HUES64 (cell line): ENCODE data around the gene HCRT.
"Not testable (repeated sequence)": the region's sequence is repeated elsewhere in the genome, so short reads cannot be mapped to it uniquely, and the experiment has no call there.

Experiments
- H3K27ac ChIP-seq: 2 replicates; pipeline ENCODE4 v1.7.0; 2013; ENCODE audit warnings: low read depth, low read length, inconsistent platforms
- H3K27me3 ChIP-seq: 2 replicates; pipeline ENCODE4 v1.6.1; 2013; ENCODE audit warnings: mild to moderate bottlenecking, low read length; ENCODE audit not compliant: insufficient read depth
- H3K36me3 ChIP-seq: 2 replicates; pipeline ENCODE4 v1.6.1; 2013; ENCODE audit warnings: mild to moderate bottlenecking, low read length; ENCODE audit not compliant: insufficient read depth
- H3K4me1 ChIP-seq: 2 replicates; pipeline ENCODE4 v1.6.1; 2013; ENCODE audit warnings: mild to moderate bottlenecking, low read length, moderate library complexity; ENCODE audit not compliant: insufficient read depth
- H3K4me3 ChIP-seq: 2 replicates; pipeline ENCODE4 v1.5.1; 2013; ENCODE audit warnings: mild to moderate bottlenecking, low read length, moderate library complexity
- H3K9ac ChIP-seq: 2 replicates; pipeline ENCODE4 v1.6.1; 2013; ENCODE audit warnings: mild to moderate bottlenecking, low read depth, low read length
- H3K9me3 ChIP-seq: 2 replicates; pipeline ENCODE4 v1.6.1; 2013; ENCODE audit warnings: low read depth, low read length; ENCODE audit not compliant: insufficient read depth
- WGBS: fragments of 150-250, 120-280 bp; methylation state at CpG from one replicate; pipeline ENCODE4 v1.1.7; 2013; ENCODE audit warnings: missing lambda C conversion rate; 5-methylcytosine and 5-hydroxymethylcytosine counted together

Gene HCRT

DNA sequence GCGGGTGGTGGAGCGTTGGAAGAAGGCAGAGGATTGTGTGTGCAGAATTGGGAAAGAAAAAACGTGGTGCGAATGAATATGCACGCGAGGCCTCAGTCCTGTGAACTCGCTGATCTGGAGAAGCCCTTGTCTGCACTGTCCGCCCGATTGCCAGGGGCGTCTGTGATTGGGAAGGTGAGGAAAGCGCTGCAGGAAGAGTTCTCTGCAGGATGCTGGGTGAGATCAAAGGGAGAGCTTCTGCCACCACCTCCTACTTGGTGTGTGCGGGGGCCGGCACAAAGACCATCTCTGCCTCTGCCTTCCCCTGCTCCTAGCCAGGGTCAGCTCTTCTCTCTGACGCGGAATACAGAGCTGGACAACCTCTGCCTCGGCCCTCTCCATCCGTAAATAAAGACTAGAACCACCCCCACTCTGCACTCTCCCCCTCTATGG lies 29.6 kb downstream of the HCRT start:
- H3K9me3 ChIP-seq: no peaks in the 10 kb centered on the region
- peak overlapping the region; percentile 89 for H3K4me3 ChIP-seq
- no peaks in the 10 kb centered on the region for H3K27me3 ChIP-seq
- H3K27ac ChIP-seq: 0 out of 2 replicates have a peak overlapping the region, but pooled peaks have one; percentile 3
- H3K36me3 ChIP-seq: no peaks in the 10 kb centered on the region
- peak overlapping the region; percentile 65 for H3K9ac ChIP-seq
- peaks cover 5% of the 10 kb centered on the region; the same call in 1 of the 2 replicates for H3K4me1 ChIP-seq
- WGBS: 6% methylated on average over 17 of the region's 17 CpGs

DNA sequence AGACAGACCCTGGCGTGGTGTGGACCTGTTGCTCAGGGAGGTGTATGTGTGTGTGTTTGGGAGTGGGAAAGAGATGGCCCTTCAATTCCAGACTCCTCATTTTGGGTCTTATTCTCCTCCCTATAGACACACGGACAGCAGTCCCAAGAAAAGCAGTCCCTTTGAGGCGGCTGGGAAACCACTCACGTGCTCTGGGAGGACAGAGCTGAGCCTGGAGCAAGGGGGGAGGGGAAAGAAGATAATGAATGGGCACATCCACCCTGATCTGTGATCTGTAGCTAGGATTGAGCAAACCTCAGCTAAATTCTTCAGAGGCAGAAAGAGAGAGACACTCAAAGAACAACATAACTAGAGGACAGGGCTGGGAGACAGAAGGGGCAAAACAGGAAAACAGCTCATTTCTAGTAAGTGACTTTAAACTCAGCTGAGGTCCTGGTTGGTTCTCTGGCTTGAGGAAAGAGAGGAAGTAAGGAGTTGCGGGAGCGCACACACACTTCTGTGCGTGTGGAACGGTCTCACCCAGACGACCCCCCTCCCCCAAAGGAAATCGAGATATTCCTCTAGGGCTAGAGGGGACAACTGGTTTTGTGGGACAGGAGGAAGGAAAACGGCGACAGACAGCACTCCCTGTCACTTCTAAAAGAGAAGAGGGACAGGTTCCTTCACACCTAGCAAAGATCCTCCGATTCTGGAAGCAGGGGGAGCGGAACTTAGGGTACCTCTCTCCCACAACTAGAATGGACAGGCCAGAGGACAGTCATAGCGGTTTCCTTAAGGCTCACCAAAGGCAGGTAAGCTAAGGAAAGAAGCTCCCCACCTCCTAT lies 31.1 kb downstream of the HCRT start:
- Histone ChIP-seq H3K36me3 (peaks cover 4% of the 10 kb centered on the region; the same call in 1 of the 2 replicates), H3K9ac (peak overlapping the region; percentile 77), H3K27me3 (no peaks in the 10 kb centered on the region), H3K9me3 (no peaks in the 10 kb centered on the region), H3K4me3 (peak overlapping the region; percentile 89), H3K27ac (peak overlapping the region; percentile 36; the same call in 1 of the 2 replicates), H3K4me1 (peaks cover 5% of the 10 kb centered on the region; the same call in 1 of the 2 replicates)
- WGBS: 16% methylated on average over 9 of the region's 15 CpGs

DNA sequence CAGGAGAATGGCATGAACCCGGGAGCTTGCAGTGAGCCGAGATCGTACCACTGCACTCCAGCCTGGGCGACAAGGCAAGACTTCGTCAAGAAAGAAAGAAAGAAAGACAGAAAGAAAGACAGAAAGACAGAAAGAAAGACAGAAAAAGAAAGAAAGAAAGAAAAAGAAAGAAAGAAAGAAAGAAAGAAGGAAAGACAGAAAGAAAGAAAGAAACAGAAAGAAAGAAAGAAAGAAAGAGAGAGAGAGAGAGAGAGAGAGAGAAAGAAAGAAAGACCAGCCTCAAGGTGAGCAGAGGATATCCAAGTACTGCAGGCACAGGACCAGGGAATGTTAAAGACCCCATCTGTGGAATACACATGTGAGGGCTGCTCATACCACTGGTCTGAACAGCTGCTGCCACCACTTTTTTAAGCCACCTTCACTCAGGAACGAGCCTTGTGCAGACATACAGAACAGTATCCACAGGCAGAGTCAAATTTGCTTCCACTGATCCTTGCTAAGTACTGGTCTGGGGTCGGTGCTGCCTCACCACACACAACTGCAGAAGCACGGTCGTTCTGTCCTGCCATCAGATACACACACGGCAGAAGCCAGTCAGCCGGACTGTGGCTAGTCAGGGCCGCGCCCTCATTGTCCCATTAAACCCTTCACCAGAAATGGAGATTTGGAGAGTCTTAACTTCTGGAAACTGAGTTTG lies 38.2 kb downstream of the HCRT start:
- peaks cover 26% of the 10 kb centered on the region for H3K36me3 ChIP-seq
- 97% methylated on average over 13 of the region's 13 CpGs for WGBS

DNA sequence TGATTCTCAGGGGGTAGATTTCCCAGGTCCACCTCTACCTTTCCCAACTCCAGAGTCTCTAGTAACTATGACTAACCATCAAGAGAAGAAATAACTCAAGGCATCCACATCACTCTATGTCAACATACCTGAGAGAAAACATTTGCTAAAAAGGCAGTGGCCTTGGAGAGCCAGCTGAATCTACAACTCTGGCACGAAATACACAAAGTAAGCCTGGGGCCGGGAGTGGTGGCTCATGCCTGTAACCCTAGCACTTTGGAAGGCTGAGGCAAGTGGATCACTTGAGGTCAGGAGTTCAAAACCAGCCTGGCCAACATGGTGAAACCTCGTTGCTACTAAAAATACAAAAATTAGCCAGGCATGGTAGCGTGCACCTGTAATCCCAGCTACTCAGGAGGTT lies 42.1 kb downstream of the HCRT start:
- WGBS: 97% methylated on average over 4 of the region's 4 CpGs
- H3K27ac ChIP-seq, H3K27me3 ChIP-seq, H3K4me3 ChIP-seq, H3K4me1 ChIP-seq, H3K9me3 ChIP-seq, H3K9ac ChIP-seq: not testable (repeated sequence)
- peaks cover 21% of the 10 kb centered on the region for H3K36me3 ChIP-seq

More for the DNA sequence above, 38.2 kb downstream of the HCRT start:
- no peak overlapping the region for H3K27ac ChIP-seq
- H3K9me3 ChIP-seq: no peaks in the 10 kb centered on the region
- no peaks in the 10 kb centered on the region for H3K27me3 ChIP-seq
- H3K4me3 ChIP-seq: no peak overlapping the region
- no peaks in the 10 kb centered on the region for H3K4me1 ChIP-seq
- H3K9ac ChIP-seq: no peak overlapping the region

DNA sequence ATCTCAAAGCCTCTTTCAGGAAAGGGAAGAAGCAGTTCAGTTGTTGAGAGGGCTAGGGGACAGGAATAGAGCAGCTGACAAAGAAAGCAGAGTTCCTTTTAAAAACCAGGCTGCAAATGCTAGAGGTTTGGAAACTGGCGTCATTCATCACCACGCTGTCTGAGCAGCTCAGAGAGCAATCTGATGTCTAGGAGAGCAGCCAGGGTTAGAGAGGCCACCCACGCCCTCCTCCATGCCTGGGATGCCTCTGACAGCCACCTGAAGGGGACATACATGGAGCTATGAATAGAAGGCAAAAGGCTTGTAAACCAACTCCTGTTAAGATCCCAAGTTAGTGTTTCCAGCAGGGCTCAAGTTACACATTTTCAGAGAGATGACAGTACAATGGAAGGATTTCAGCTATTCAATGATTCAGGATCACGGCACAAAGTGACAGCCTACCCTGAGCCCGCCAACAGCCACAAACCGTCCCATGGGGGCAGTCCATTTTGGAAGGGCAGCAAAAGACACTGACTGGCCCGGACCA lies 42.8 kb downstream of the HCRT start:
- Histone ChIP-seq H3K4me3 (no peak overlapping the region), H3K4me1 (no peaks in the 10 kb centered on the region), H3K9ac (no peak overlapping the region), H3K27ac (no peak overlapping the region), H3K9me3 (no peaks in the 10 kb centered on the region), H3K36me3 (peaks cover 21% of the 10 kb centered on the region), H3K27me3 (no peaks in the 10 kb centered on the region)
- 94% methylated on average over 7 of the region's 7 CpGs for WGBS

DNA sequence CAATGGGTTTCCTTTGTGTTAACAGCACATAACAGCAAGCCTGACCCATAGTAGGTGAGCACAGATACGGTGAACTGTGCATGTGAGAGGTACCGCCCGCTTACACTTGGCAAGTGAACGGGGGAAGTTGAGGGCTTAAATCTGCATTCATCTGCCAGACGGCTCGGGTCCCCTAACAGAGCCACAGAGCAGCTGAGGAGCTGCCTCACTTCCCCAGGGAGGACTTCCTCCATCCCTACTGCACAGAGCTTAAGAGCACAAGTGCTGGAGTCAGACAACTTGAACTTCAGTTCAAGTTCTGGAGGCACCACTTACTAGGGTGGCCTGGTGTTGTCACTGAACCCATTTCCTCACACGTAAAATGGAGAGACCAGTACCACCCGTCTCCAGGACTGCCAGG lies 43.9 kb downstream of the HCRT start:
- H3K27me3 ChIP-seq: no peaks in the 10 kb centered on the region
- H3K4me3 ChIP-seq: no peak overlapping the region
- H3K9me3 ChIP-seq: no peaks in the 10 kb centered on the region
- H3K36me3 ChIP-seq: peaks cover 17% of the 10 kb centered on the region
- H3K27ac ChIP-seq: no peak overlapping the region
- H3K4me1 ChIP-seq: no peaks in the 10 kb centered on the region
- no peak overlapping the region for H3K9ac ChIP-seq
- 95% methylated on average over 8 of the region's 8 CpGs for WGBS

DNA sequence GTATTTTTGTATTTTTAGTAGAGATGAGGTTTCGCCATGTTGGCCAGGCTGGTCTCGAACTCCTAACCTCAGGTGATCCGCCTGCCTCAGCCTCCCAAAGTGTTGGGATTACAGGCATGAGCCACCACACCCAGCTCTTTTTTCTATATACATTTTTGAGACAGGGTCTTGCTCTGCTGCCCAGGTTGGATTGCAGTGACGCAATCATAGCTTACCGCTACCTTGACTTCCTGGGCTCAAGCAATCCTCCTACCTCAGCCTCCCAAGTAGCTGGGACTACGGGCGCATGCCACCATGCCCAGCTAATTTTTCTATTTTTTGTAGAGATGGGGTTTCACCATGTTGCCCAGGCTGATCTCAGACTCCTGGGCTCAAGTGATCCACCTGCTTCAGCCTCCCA lies 44.6 kb downstream of the HCRT start:
- not testable (repeated sequence) for H3K9ac ChIP-seq, H3K27me3 ChIP-seq, H3K4me1 ChIP-seq, H3K9me3 ChIP-seq, H3K4me3 ChIP-seq, H3K27ac ChIP-seq
- WGBS: 89% methylated on average over 7 of the region's 7 CpGs
- peaks cover 17% of the 10 kb centered on the region for H3K36me3 ChIP-seq

DNA sequence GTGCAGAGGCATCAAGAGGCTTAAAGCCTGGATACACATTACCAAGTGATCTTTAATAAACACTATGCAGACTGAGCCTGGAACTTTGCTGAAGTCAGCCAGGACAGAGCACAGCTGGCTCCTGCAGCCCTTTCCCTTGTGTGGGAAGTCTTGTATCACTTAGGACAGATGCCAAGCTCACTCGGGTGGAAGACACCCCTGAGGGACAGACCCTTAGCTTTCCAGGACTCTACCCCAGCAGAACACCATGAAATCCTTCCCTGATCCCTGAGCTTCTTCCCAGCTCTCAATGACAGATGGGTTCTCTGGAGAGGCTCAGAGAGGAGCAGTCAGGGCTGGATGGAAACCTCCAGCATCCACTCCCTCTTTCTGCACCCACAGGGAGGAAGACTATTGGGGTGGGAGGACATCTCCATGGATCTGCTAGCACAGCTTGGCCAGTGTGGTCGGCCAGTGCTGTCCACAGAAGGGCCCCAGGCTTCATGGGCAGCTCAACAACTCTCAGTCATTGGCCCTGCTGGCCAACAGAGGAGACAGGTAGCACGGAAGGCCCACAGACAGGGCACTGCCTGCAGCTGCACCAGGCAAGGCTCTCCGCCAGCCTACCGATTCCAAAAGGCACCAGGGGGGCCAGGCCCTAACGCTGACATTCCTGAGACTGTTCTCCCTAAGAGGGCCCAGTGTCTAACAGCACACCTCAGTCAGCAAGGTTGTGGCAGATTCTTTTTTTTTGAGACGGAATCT lies 46.3 kb downstream of the HCRT start:
- Histone ChIP-seq H3K36me3 (peaks cover 12% of the 10 kb centered on the region), H3K27ac (no peak overlapping the region), H3K27me3 (no peaks in the 10 kb centered on the region), H3K9me3 (no peaks in the 10 kb centered on the region), H3K9ac (no peak overlapping the region), H3K4me1 (0 out of 2 replicates have a peak, but pooled peaks cover 5% of the 10 kb centered on the region), H3K4me3 (no peak overlapping the region)
- 91% methylated on average over 7 of the region's 7 CpGs for WGBS

DNA sequence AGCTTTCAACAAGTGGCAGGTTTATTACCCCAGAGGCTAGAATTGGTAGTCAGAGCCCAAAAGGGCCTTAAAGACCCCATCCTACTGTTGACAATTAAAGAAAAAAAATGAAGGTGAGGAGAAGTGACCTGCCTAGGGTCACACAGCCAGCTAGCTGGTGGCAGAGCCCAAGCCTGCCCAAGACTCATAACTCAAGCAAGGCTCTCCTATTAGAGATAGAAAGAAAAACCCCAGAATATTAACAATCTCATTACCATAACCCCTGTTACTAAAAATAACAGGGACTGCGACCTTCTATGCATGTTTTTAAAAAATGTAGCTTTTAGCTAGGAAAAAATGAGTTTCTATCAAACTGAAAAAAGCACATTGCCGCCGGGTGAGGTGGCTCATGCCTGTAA lies 48.6 kb downstream of the HCRT start:
- no peaks in the 10 kb centered on the region for H3K9me3 ChIP-seq
- 95% methylated on average over 3 of the region's 3 CpGs for WGBS
- H3K27me3 ChIP-seq: no peaks in the 10 kb centered on the region
- H3K4me3 ChIP-seq: no peak overlapping the region
- peaks cover 10% of the 10 kb centered on the region; the same call in 1 of the 2 replicates for H3K4me1 ChIP-seq
- H3K9ac ChIP-seq: no peak overlapping the region
- no peak overlapping the region for H3K27ac ChIP-seq
- H3K36me3 ChIP-seq: peaks cover 10% of the 10 kb centered on the region

DNA sequence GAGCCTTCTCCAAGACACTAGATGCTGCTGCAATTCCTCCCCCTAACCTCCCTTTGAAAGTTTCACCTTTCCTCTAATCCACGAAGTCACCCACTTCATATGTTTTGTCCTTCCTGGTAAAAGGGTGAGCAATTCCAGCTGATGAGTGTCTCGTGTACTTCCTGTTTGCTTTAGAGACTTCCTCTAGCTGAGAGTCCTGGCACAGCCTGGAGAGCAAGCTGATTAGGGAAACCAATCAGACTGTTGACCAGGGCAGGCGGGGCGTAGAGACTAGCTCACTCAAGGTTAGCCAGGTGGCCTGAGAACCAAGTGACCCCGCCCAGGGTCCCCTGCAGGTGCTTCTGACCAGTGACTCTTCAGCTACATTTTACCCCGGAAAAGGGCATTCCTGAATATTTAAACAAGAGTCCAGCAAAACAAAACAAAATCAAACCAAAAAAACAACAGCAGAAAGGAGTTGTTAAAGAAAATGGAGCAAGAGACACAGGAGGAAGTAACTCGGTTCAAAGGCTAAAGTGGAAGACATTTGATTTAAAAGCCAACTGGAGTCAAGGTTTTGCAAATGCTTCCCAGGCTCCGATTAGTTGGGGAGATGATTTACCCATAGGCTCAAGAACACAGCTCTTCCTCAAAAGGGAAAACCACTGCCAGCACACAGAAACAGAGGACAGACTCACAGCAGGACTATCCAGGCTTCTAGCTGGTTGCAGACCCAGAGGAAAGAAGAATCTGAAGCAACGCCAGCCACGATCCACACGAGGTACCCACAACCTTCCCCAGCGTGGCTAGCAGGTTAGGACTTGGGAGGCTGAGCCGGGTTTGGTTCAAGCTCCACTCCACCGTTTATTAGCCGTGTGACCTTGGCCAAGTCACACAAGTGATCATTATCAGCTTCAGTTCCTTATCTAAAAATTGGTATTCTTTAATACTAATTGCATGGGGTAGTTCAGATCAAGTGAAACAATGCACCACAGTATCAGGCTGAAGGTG lies 49.3 kb downstream of the HCRT start:
- Histone ChIP-seq H3K4me1 (peaks cover 10% of the 10 kb centered on the region; the same call in 1 of the 2 replicates), H3K27me3 (no peaks in the 10 kb centered on the region), H3K27ac (no peak overlapping the region), H3K4me3 (no peak overlapping the region), H3K9ac (no peak overlapping the region), H3K9me3 (no peaks in the 10 kb centered on the region), H3K36me3 (0 out of 2 replicates have a peak, but pooled peaks cover 6% of the 10 kb centered on the region)
- 87% methylated on average over 15 of the region's 15 CpGs for WGBS
